Panc1 (cell line): ENCODE data around the gene CUX1. TPM values are rescaled to one million over a fixed set of nuclear protein-coding genes. Genes with fewer than 3 reads are reported as not detected.

ENCODE experiments used
- ATAC-seq: fragments of 200-7000 bp; cut with Tn5 transposase; 2 replicates; pipeline ENCODE4 v1.9.1; 2020; ENCODE audit warnings: mild to moderate bottlenecking, moderate library complexity
- BruUV-seq: library from RNA; stranded (reverse); fragments of 400-500 nt; replicated peaks from 2 replicates; lab custom pipeline; 2021; lab: Mats Ljungman, UMichigan
- CTCF ChIA-PET: fragments of 300-600 bp; sonication (Branson Sonifier 250); formaldehyde crosslinking; loops from one replicate; lab custom pipeline; 2022; ENCODE audit warnings: antibody characterized with exemption; lab: Charles Lee
- POLR2A ChIA-PET: fragments of 300-600 bp; sonication (Branson Sonifier 250); formaldehyde crosslinking; loops from one replicate; lab custom pipeline; 2022; ENCODE audit warnings: antibody characterized with exemption; lab: Charles Lee
- DNase-seq: peaks from one replicate; pipeline ENCODE4 v3.0.0-alpha.2; 2010; ENCODE audit warnings: low read depth, low spot score
- H3K27ac ChIP-seq: 2 replicates; pipeline ENCODE4 v1.5.1; 2011; ENCODE audit warnings: mild to moderate bottlenecking, low read length, inconsistent platforms
- H3K27me3 ChIP-seq: fragments of 200-500 bp; sonication (Bioruptor generic); 2 replicates; pipeline ENCODE4 v1.6.0; 2014; ENCODE audit warnings: low read length, inconsistent platforms; ENCODE audit not compliant: control insufficient read depth, insufficient read depth
- H3K36me3 ChIP-seq: fragments of 200-500 bp; sonication (Bioruptor generic); 2 replicates; pipeline ENCODE4 v1.5.1; 2014; ENCODE audit warnings: inconsistent platforms, mild to moderate bottlenecking, low read length, moderate library complexity; ENCODE audit not compliant: control insufficient read depth, insufficient read depth
- H3K4me1 ChIP-seq: 2 replicates; pipeline ENCODE4 v1.5.1; 2011; ENCODE audit warnings: inconsistent platforms, mild to moderate bottlenecking, low read length, moderate library complexity; ENCODE audit not compliant: control insufficient read depth, insufficient read depth
- H3K4me3 ChIP-seq, 2 experiments: 2 replicates each; pipeline ENCODE4 v1.5.1; 2011 to 2012; ENCODE audit warnings: low read depth in 2 of 2, low read length in 2 of 2, mild to moderate bottlenecking in 2 of 2, inconsistent platforms in 1 of 2, moderate library complexity in 1 of 2
- H3K9me3 ChIP-seq: fragments of 200-500 bp; sonication (Bioruptor generic); 2 replicates; pipeline ENCODE4 v1.5.1; 2014; ENCODE audit warnings: low read depth, mild to moderate bottlenecking, inconsistent platforms, low read length, moderate library complexity; ENCODE audit not compliant: control insufficient read depth, insufficient read depth
- POLR2AphosphoS5 ChIP-seq: IDR thresholded peaks from 2 replicates; pipeline ENCODE4 v1.6.1; 2012; ENCODE audit warnings: mild to moderate bottlenecking, low read depth, low read length, moderate library complexity
- SIN3A ChIP-seq: IDR thresholded peaks from 2 replicates; pipeline ENCODE4 v1.6.1; 2012; ENCODE audit warnings: low read depth, mild to moderate bottlenecking, low read length, moderate library complexity, borderline replicate concordance; ENCODE audit not compliant: insufficient read depth
- TCF7L2 ChIP-seq: IDR thresholded peaks from 2 replicates; pipeline ENCODE4 v1.6.1; 2011; ENCODE audit warnings: mild to moderate bottlenecking, low read depth, low read length, inconsistent platforms
- in situ Hi-C: cut with HindIII; loops from 2 replicates; pipeline ENCODE4 v1.10.0; 2016; ENCODE audit warnings: low sequenced_read_pairs, low pct_unique_long_range_greater_than_20kb
- intact Hi-C: fragments of 100-400 bp; cut with micrococcal nuclease; formaldehyde crosslinking; loops from one replicate; pipeline ENCODE4 v1.10.0; 2022; ENCODE audit not compliant: unreplicated experiment
- total RNA-seq: library from RNA; stranded (reverse); gene quantifications from one replicate; pipeline ENCODE4 v1.2.1, GENCODE V29; 2021; ENCODE audit not compliant: unreplicated experiment
- TF ChIP-seq, protein P1 (sequence below): fragments of 450-650 bp; IDR thresholded peaks from 2 replicates; pipeline ENCODE4 v1.5.1; 2017; ENCODE audit warnings: mild to moderate bottlenecking
- TF ChIP-seq, protein P2 (sequence below), 2 experiments: IDR thresholded peaks; 2 replicates each; pipeline ENCODE4 v1.6.1; 2011 to 2012; ENCODE audit warnings: low read depth in 2 of 2, control low read depth in 1 of 2, low read length in 1 of 2, mild to moderate bottlenecking in 1 of 2, moderate library complexity in 1 of 2; ENCODE audit not compliant: insufficient read depth in 1 of 2

Gene CUX1
- total RNA-seq, 1 experiment from 2014 or later: 50.9 TPM

- H3K27me3 ChIP-seq: no peaks in the 10 kb centered on the region
- TF ChIP-seq SIN3A: no peak
- TF ChIP-seq TCF7L2: no peak
- TF ChIP-seq, protein P1, sequence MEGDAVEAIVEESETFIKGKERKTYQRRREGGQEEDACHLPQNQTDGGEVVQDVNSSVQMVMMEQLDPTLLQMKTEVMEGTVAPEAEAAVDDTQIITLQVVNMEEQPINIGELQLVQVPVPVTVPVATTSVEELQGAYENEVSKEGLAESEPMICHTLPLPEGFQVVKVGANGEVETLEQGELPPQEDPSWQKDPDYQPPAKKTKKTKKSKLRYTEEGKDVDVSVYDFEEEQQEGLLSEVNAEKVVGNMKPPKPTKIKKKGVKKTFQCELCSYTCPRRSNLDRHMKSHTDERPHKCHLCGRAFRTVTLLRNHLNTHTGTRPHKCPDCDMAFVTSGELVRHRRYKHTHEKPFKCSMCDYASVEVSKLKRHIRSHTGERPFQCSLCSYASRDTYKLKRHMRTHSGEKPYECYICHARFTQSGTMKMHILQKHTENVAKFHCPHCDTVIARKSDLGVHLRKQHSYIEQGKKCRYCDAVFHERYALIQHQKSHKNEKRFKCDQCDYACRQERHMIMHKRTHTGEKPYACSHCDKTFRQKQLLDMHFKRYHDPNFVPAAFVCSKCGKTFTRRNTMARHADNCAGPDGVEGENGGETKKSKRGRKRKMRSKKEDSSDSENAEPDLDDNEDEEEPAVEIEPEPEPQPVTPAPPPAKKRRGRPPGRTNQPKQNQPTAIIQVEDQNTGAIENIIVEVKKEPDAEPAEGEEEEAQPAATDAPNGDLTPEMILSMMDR: no peak
- no peak for TF ChIP-seq POLR2AphosphoS5
- TF ChIP-seq, protein P2, sequence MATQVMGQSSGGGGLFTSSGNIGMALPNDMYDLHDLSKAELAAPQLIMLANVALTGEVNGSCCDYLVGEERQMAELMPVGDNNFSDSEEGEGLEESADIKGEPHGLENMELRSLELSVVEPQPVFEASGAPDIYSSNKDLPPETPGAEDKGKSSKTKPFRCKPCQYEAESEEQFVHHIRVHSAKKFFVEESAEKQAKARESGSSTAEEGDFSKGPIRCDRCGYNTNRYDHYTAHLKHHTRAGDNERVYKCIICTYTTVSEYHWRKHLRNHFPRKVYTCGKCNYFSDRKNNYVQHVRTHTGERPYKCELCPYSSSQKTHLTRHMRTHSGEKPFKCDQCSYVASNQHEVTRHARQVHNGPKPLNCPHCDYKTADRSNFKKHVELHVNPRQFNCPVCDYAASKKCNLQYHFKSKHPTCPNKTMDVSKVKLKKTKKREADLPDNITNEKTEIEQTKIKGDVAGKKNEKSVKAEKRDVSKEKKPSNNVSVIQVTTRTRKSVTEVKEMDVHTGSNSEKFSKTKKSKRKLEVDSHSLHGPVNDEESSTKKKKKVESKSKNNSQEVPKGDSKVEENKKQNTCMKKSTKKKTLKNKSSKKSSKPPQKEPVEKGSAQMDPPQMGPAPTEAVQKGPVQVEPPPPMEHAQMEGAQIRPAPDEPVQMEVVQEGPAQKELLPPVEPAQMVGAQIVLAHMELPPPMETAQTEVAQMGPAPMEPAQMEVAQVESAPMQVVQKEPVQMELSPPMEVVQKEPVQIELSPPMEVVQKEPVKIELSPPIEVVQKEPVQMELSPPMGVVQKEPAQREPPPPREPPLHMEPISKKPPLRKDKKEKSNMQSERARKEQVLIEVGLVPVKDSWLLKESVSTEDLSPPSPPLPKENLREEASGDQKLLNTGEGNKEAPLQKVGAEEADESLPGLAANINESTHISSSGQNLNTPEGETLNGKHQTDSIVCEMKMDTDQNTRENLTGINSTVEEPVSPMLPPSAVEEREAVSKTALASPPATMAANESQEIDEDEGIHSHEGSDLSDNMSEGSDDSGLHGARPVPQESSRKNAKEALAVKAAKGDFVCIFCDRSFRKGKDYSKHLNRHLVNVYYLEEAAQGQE (IDR thresholded peaks at IDR 0.05; ENCODE audit: insufficient read depth in 1 of 2, low read depth in 2 of 2, low read length in 1 of 2): no peak
- H3K27ac ChIP-seq: no peak overlapping the region
- peaks cover 2% of the 10 kb centered on the region; the same call in 1 of the 2 replicates for H3K36me3 ChIP-seq
- BruUV-seq: no TSS peak
- no peaks in the 10 kb centered on the region for H3K4me1 ChIP-seq
- ChIA-PET POLR2A (no interaction called here), CTCF (interaction anchor here (0.6 kb wide), 1 partner anchor 383 kb away, joined by 7 read pairs; no protein-coding TSS in a partner anchor)
- no peak for ATAC-seq
- H3K4me3 ChIP-seq: no peak overlapping the region
- in situ Hi-C loops (no loop called here), intact Hi-C loops (no loop called here)
- no peak for DNase-seq
- no peaks in the 10 kb centered on the region for H3K9me3 ChIP-seq
These were observed 435.0 kb downstream of the CUX1 start for GRCh38 chr7:102252366-102252982.

DNA sequence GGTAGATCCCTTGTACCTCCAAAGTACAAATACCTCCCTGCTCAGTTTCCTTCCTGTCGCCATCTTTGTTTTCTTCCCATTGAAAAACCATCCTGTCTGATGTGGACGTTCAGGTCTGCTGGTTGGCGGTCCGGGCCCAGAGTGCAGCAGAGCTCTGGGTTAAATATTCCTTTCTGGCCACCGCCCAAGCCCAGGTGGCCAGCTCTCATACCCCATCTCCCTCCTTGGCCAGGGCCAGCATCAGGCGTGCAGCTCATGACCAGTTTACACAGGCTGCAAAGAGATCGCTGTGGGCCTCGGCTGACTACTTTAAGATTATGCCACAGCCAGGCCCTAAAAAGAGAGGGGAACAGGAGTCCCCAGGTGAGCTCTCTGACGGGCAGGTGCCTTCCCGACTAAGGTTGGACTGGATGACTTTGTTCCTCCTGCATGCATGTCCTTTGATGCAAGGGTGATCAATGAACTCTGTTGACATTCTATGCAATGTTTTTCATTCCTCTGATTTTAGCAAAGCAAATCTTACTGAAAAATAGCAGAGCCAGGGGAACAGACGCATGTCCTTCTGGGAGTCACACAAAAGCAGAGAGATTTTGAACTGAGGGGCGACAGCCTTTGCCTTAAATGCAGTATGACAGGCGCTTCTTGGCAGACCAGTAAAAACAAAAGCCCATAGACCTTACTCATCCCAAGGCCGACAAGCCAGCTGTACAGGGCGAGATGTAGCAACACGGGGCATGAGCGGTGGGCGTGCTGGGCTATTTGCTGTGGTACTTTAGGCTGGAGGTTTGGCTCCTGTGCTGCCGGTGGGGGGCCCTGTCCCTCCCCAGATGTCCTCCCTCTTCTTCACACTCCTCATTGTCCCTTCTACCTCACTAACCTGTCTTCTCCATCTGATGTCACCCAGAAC, 435.9 kb downstream of the CUX1 start:
- no TSS peak for BruUV-seq

More for the DNA sequence above, 435.9 kb downstream of the CUX1 start:
- Histone ChIP-seq H3K36me3 (peaks cover 2% of the 10 kb centered on the region; the same call in 1 of the 2 replicates), H3K9me3 (no peaks in the 10 kb centered on the region), H3K4me1 (no peaks in the 10 kb centered on the region), H3K27ac (no peak overlapping the region), H3K27me3 (no peaks in the 10 kb centered on the region), H3K4me3 (no peak overlapping the region)
- intact Hi-C loops (no loop called here), in situ Hi-C loops (no loop called here)
- CTCF ChIA-PET: interaction anchor here (0.6 kb wide), 1 partner anchor 384 kb away, joined by 7 read pairs; no protein-coding TSS in a partner anchor
- POLR2A ChIA-PET: no interaction called here
- TF ChIP-seq SIN3A: no peak
- no peak for TF ChIP-seq POLR2AphosphoS5
- TF ChIP-seq, protein P2 (IDR thresholded peaks at IDR 0.05; ENCODE audit: insufficient read depth in 1 of 2, low read depth in 2 of 2, low read length in 1 of 2): no peak
- TF ChIP-seq TCF7L2: no peak
- TF ChIP-seq, protein P1: no peak
- DNase-seq (no peak), ATAC-seq (no peak)
